C4-2B (cell line): ENCODE data around the gene RIT2.

Experiments used
- H3K27ac ChIP-seq: fragments of 450-650 bp; 2 replicates; pipeline ENCODE4 v1.5.1; 2017
- ZFX ChIP-seq: fragments of 450-650 bp; IDR thresholded peaks from 2 replicates; pipeline ENCODE4 v1.6.1; 2017
- TF ChIP-seq, protein P1 (sequence below): fragments of 450-650 bp; conservative IDR thresholded peaks from 2 replicates; pipeline ENCODE4 v1.5.1; 2017; ENCODE audit warnings: mild to moderate bottlenecking

RIT2 gene

DNA sequence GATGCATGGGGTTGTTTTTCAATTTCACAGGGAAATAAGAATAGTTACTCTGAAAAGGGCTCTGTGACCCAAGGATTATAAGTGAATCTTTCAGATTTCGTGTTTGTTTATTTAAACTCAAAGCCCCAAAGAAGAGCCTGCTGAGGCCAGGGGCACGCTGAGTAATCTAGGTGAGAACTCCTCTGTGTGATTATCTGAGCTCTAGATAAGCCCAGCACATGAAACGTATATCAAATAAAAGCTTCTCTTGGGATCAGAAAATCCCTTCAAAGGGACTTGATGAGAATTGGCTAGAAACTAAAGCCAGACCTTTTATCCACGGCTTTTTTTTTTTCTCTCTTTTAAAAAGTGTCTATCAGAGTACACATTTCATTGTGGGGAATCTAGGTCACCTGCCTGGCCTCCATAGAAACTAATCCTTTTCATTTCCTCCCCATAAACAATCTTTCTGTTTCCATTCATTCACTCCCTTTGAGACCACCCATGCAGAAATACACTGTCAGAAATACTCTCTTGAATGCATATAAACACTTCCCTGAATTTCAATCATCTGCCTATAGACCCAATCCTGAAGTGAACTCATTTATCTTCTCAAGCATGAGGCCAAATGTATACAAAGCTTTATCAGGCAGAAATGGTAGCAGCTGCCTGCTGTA lies 137.4 kb downstream of the RIT2 start:
- TF ChIP-seq, protein P1, sequence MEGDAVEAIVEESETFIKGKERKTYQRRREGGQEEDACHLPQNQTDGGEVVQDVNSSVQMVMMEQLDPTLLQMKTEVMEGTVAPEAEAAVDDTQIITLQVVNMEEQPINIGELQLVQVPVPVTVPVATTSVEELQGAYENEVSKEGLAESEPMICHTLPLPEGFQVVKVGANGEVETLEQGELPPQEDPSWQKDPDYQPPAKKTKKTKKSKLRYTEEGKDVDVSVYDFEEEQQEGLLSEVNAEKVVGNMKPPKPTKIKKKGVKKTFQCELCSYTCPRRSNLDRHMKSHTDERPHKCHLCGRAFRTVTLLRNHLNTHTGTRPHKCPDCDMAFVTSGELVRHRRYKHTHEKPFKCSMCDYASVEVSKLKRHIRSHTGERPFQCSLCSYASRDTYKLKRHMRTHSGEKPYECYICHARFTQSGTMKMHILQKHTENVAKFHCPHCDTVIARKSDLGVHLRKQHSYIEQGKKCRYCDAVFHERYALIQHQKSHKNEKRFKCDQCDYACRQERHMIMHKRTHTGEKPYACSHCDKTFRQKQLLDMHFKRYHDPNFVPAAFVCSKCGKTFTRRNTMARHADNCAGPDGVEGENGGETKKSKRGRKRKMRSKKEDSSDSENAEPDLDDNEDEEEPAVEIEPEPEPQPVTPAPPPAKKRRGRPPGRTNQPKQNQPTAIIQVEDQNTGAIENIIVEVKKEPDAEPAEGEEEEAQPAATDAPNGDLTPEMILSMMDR: no peak
- H3K27ac ChIP-seq: no peak overlapping the region

DNA sequence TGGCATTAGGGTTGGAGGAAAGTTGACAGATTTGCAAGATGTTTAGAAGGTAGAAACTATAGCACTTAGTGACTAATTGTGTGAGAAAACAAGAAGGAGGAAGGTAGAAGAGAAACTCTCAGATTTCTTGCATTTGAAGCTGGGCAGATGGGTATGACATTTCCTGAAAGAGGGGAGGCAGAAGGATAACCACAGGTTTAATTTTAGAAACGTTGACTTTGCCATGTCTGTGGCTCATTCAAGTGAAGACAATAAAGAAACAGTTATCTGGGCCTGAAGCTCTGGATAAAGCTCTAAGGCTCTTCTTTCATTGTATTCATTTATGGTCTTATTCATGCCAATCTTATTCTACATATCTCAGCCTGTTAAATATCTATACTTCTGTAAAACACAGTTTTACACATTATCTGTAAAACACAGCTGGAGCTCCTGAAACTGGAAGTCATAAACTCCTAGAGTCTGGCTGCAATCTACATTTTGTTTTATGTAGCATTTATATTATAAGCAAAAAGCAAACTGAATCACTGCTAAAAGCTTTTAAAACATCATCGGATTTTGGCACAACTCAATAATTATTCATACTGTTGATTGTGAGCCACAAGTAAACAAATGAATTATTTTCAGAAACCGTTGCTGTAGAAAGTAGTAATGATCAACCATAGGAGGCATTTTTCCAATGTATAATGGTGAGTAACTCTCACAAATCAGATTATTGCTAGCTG lies 138.5 kb downstream of the RIT2 start:
- H3K27ac ChIP-seq: no peak overlapping the region
- TF ChIP-seq, protein P1: no peak
- TF ChIP-seq ZFX: no peak

DNA sequence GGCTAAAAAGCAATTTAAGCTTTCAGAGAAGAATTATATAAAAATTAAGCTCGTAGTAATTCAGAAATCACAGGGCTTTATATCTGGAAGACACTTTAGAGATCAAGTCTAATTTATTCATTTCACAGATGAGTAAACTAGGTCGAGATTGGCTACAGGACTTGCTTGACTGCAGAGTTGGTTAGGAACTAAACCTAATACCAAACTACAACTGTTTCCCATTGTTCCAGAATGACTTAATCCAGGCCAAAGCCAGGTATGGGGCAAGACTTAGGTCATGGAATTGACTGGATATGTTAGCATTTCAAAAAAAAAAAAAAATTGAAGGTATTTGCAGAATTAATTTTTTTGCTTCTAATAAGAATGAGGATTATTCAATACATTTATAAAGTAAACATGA lies 146.1 kb downstream of the RIT2 start:
- H3K27ac ChIP-seq: no peak overlapping the region
- TF ChIP-seq, protein P1: no peak
- no peak for TF ChIP-seq ZFX

DNA sequence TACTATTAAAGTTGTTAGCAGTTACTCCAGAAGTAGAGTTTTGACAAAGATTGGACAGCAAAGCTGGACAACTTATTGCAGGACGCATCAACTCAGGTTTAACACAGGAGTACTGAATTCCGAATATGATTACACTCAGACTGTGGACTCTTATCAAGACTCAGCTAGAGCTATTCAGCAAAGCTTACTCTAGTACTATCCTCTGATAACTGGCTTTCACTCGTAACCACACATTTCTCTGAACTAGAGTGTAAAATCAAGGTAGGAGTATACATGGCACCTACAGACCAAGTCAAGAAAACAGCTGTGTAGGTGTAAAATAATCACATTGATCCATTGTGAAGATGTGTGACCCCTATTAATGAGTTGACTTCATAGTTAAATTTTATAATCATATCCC lies 154.2 kb downstream of the RIT2 start:
- TF ChIP-seq, protein P1: no peak
- no peak for TF ChIP-seq ZFX
- no peak overlapping the region for H3K27ac ChIP-seq

DNA sequence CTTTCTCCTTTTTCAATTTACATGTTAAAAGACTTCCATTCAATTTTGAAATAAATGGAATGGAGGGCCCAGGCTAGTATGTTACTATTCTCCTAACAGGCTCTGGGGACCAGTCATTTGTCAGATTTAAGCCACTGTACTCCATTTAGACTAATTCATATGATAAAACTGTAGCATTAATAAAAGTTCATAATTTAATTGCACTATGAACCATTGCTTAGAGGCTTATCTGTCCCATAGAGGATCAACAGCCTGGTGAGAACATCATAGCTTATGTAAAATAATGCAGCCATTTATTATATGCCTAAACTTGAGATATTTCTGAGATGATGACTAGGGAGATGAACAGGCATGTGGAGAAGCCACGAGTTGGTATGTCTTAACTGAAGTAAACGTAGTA lies 156.0 kb downstream of the RIT2 start:
- no peak overlapping the region for H3K27ac ChIP-seq
- TF ChIP-seq ZFX: no peak
- TF ChIP-seq, protein P1: no peak

DNA sequence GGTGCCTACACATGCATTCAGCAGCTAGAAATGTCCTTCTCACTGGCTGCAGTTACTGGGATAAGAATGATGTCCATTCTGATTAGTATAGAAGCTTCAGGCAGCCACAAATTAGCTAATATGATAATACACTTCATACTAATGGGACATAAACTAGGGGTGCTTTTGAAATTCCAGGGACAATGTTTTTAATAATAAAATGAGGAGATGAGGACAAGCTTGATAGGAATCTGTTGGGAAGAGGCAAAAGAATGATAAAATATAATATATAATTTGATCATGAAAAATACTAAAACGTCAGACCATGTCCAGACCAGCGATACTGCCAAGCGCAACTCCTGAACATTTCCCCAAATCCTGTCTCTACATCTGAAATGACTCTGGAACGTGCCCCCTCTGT lies 157.1 kb downstream of the RIT2 start:
- TF ChIP-seq ZFX: no peak
- TF ChIP-seq, protein P1: no peak
- H3K27ac ChIP-seq: no peak overlapping the region

DNA sequence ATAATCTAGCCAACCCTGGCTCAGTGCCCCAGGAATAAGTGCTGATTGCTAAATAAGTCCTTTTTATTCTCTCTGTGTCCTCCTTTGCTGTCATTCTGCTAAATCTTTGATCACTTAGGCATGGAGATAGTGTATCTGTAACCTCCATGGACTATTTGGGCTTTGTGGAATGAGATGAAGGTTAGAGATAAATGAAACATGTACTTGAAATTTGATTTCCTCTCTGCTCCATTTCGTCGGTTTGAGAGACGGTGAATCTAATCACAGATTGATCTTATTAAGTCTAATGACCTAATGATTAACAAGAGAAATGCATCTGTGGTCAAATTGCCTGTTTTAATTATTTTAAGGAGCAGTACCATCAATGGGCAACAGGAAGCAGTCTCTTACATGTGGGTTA lies 159.2 kb downstream of the RIT2 start:
- TF ChIP-seq ZFX: no peak
- TF ChIP-seq, protein P1: no peak
- H3K27ac ChIP-seq: no peak overlapping the region
